GM12873 (cell line): ENCODE measurements around the gene ULK4.

Experiments used
- TF ChIP-seq, protein P1 (sequence below): IDR thresholded peaks from 2 replicates; pipeline ENCODE4 v1.5.1; 2012; ENCODE audit warnings: low read depth, mild to moderate bottlenecking, moderate library complexity, low read length, control low read depth; ENCODE audit not compliant: insufficient read depth; ENCODE audit errors: missing control alignments

The ULK4 gene

DNA sequence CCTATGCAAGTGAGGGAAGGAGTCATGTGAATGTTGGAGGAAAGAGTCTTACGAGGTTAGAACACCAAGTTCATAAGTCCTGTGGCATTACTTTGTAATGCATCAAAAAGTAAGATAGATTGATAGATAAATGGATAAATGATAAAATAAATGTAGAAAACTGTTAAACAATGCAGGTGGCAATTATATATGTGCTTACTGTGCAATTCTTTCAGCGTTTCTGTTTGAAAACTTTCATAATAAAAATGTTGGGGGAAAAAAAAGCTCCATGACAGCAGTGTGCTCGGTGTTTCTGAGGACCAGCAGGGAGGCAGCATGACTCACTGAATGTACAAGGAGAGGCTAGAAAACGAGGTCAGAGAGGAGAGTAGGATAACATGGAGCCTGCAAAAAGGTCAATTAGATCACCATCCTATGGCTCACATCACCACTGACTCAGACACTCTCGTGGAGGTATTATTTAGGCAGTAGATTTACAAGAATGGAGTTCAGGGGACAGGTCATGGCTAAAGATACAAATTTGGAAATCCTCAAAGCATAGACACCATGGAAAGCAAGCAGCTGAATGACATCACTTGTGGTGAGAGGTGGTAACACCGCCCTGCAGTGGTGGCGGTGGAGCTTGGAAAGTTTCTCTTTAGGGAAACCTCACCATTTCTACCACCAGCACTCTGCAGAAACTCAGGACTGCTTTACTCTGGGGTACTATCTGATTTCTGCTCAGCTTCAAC is 542.8 kb downstream of the ULK4 start:
- TF ChIP-seq, protein P1, sequence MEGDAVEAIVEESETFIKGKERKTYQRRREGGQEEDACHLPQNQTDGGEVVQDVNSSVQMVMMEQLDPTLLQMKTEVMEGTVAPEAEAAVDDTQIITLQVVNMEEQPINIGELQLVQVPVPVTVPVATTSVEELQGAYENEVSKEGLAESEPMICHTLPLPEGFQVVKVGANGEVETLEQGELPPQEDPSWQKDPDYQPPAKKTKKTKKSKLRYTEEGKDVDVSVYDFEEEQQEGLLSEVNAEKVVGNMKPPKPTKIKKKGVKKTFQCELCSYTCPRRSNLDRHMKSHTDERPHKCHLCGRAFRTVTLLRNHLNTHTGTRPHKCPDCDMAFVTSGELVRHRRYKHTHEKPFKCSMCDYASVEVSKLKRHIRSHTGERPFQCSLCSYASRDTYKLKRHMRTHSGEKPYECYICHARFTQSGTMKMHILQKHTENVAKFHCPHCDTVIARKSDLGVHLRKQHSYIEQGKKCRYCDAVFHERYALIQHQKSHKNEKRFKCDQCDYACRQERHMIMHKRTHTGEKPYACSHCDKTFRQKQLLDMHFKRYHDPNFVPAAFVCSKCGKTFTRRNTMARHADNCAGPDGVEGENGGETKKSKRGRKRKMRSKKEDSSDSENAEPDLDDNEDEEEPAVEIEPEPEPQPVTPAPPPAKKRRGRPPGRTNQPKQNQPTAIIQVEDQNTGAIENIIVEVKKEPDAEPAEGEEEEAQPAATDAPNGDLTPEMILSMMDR, result no peak

DNA sequence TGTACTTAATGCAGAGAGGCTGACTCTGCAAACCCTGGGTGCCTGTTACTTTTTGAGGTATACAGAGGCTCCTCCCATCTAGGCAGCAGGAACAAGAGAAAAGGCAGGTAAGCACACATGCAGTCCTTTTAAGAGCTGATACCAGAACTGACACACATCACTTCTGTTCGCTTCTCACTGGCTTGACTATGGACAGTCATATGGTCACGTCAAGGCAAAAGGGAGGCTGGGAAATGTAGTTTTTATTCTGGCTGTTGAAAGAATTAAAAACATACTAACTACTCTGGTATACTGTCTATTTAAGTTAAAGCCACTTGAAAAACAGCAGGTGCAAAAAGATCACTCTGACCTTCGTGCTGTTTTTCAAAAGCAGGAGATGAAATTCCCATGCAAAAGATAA is 544.3 kb downstream of the ULK4 start:
- TF ChIP-seq, protein P1, result no peak

DNA sequence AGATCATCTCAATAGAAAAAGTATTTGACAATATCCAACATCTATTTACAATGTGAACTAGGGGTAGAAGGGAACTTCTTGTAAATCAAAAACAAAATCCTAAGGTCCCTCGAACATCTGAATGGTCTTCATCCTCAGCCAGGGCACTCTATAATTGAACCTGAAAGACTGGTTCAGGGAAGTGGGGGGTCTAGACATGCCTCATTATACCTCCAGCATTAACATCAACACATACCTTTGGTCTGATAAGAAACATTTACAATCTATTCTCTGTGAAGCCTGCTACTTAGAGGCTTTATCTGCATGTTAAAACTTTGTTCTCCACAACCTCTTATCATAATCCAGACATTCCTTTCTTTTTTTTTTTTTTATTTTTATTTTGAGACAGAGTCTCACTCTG is 550.8 kb downstream of the ULK4 start:
- TF ChIP-seq, protein P1, result no peak

DNA sequence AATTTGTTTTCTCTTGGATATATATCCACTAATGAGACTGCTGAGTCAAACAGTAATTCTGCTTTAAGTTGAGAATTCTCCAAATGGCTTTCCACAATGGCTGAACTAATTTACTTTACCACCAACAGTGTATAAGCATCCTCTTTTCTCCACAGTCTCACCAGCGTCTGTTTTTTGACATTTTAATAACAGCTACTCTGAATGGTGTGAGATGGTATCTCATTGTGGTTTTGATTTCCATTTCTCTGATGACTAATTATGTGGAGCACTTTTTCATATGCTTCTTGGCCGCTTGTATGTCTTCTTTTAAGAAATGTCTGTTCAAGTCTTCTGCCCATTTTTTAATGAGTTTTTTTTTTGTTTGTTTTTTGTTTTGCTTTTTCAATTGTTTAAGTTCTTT is 556.4 kb downstream of the ULK4 start:
- TF ChIP-seq, protein P1, result no peak

DNA sequence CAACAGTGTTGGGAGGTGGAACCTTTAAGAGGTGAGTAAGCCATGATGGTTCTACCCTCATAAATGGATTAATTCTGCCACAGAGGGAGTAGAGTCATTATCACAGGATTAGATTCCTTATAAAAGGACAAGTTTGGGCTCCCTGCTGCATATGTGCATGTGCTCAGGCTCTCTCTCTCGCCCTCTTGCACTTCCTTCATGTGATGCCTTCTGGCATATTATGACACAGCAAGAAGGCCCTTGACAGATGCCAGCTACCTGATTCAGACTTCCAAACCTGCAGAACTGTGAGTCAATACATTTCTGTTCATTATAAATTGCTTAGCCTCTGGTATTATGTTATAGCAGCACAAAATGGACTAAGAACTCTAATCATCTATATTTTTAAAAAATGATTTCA is 557.3 kb downstream of the ULK4 start:
- TF ChIP-seq, protein P1, result no peak

DNA sequence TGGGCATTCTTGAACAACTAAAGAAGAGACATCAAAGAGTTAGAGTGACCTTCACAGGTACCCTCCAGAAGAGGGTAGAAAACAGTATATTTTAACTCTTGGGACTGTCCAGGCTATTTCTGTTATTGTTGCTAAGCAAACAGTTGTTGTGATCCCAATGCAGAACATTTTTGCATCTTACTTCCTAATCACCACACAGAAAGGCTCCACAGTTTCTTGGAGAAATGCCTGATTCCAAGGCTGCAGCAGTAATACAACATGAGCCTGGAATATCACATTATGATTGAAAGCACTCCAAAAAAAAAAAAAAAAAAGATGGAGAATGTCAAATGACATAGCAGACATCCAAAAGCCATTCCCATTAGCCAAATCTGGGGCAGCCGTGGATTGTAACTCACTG is 567.0 kb downstream of the ULK4 start:
- TF ChIP-seq, protein P1, result no peak

DNA sequence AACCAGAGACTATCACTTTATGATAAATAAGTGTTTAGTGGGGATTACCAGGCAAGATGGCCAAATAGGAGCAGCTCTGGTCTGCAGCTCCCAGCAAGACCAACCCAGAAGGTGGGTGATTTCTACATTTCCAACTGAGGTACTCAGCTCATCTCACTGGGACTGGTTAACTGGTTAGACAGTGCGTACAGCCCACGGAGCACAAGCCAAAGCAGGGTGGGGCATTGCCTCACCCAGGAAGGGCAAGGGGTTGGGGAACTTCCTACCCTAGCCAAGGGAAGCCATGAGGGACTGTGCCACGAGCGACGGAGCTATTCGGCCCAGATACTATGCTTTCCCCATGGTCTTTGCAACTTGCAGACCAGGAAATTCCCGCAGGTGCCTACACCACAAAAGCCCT is 591.6 kb downstream of the ULK4 start:
- TF ChIP-seq, protein P1, result no peak
